HG03521 (cell line): Measurements from ENCODE around the gene SUPT6H.
A peak's percentile ranks its signal among the peaks of the same experiment; 100 is the strongest.

ENCODE experiments used
- ATAC-seq: cut with Tn5 transposase; IDR thresholded peaks from one replicate; pipeline ENCODE4 v1.9.1; 2021; ENCODE audit warnings: mild to moderate bottlenecking, moderate library complexity; ENCODE audit not compliant: unreplicated experiment

Gene SUPT6H

GRCh38 chr17:28700278-28700677, 38.3 kb downstream of the SUPT6H start:
- no peak for ATAC-seq

- ATAC-seq, result no peak
Observed at GRCh38 chr17:28700830-28701492, 39.0 kb downstream of the SUPT6H start.

- ATAC-seq, result no peak
Observed at GRCh38 chr17:28702026-28702751, 40.2 kb downstream of the SUPT6H start.

- no peak for ATAC-seq
Observed at GRCh38 chr17:28702752-28703150, 40.7 kb downstream of the SUPT6H start.

GRCh38 chr17:28703552-28704218, 41.7 kb downstream of the SUPT6H start:
- ATAC-seq, result no peak

DNA sequence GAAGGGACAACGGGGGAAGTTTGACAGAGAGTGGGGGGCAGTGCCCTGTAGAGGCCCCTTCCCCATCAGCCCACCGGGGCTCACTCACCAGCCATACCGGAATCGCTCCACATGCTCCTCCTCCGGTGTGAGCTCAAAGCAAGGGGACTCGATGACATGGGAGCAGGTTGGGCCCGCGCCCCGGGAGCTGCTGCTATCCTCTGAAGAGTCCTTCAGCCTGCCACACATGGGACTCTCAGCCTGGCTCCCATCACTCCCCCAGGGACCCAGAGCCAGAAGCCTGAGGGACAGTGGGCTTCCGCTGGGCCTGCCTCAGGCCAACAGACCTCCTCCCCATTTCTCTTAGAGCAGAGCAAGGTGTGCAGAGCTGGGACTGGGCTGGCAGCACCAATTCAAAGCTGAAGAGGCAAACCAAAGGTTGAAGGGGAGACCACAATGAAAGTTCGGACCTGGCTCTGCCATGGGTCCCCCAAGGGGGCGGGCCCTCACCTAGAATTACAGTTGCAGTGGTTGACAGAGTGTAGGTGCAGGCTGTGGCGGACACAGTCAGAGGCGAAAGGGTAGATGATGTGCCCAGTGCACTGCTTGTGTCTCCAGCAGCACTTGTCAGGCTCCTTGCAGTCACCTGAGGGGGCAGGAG, 42.3 kb downstream of the SUPT6H start:
- ATAC-seq, result no peak

GRCh38 chr17:28705074-28705659, 43.2 kb downstream of the SUPT6H start:
- ATAC-seq, result no peak

DNA sequence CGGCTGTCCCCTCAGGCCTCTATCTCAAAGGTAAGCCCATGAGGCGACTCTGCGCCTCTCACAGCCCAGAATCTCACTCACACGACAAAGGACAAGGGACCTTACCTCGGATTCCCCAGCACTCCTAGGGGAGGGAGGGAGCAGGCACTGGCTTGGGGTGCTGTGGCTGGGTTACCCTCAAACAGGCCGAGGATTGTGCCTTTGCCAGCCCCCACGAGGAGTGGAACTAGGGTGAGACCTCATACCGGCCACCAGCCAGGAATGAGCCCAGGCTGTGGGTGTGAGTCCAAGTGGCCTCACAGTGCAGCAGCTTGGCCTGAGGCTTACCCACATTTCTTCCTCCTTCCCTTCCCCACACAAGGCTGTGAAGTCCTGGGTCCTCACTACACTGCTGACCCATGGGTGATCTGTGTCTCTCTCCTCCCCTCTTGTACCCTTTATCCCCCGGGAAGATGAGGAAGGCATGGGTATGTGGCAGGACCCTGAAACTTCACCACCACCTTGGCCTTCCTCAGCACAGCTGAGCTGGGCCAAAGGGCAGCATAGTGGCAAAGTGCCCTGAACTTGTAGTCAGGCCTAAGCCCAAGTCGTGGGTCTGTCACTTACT, 43.8 kb downstream of the SUPT6H start:
- no peak for ATAC-seq

GRCh38 chr17:28706471-28707338, 44.7 kb downstream of the SUPT6H start:
- ATAC-seq, result no peak

DNA sequence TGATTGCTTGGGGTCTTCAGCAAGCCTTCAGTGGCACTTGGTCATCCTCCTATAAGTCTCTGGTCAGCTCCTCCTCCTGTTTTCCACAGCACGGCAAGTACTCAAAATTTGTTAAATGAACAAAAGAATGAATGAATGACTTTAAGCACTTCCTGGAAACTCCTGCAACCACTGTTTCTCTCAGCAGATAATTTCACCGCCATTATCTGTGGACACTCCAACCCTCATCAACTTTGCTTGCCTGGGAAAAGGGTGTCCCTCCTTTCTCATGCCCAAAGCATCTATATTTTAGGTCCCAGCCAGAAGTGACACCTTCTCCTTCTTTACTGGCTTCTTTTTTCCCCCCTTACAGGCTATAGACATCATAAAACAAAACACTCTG, 45.3 kb downstream of the SUPT6H start:
- no peak for ATAC-seq

DNA sequence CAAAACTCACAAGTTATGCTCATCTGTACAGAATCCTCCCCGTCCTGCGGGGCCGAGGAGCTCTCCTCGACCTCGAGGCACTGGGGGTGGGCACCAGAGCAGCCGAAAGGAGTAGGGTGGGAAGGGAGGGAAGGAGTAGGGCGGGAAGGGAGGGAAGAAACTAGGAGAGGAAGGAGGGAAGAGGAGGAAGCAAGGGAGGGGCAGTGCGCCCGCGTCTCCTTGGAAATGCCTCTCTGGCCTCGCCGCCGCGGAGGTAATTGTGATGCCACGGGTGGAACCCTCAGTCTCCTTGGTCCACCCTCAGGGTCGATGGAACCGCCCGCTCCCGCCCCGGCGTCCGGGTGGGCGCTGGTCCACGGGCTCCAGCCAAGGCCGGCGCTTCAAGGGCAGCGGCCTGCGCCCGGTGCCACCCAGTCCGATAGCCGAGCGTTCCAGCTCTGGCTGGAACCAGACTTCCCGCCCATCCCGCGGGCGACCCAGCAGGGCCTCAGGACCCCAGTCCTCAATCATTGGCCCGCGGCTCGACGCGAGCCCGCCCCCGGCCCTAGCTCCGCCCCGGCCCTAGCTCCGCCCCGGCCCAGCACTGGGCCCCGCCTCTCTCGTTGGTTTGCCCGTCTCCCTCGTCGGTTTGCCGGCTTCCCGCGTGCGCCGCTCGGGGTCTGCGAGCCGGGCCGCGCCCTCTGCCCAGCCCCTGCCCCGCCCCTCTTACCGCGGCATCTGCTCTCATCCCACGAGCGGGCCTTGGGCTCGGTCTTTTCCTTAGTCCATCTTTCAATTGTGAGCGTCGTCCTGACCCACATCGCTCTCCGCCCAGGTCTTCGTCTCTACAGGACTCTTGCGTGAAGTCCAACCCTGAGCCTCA, 49.1 kb downstream of the SUPT6H start:
- ATAC-seq, result peak; percentile 75

DNA sequence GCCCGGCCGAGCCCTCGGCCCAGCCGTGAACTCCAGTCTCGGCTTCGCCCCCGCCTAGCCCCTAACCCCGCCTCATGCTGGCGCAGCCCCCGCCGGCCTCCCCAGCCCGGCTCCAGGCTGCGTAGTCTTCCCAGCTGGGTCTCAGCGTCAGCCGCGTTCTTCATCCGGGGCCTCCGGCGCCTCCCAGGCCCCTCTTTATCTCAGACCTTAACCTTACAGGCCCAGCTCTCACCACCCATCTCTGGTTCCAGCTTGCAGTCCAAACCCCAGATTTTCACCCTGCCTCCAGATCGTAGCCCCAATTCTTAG, 49.7 kb downstream of the SUPT6H start, which contains the start of gene PROCA1:
TSS of gene PROCA1 (minus strand) at position 166 of the 309 bp plus-strand sequence. CDS start 228 bp downstream, outside the sequence.
- peak; percentile 13 for ATAC-seq

- ATAC-seq, result no peak
Observed at GRCh38 chr17:28712032-28712704, 50.2 kb downstream of the SUPT6H start.

GRCh38 chr17:28712705-28713415, 50.9 kb downstream of the SUPT6H start:
- ATAC-seq, result no peak

DNA sequence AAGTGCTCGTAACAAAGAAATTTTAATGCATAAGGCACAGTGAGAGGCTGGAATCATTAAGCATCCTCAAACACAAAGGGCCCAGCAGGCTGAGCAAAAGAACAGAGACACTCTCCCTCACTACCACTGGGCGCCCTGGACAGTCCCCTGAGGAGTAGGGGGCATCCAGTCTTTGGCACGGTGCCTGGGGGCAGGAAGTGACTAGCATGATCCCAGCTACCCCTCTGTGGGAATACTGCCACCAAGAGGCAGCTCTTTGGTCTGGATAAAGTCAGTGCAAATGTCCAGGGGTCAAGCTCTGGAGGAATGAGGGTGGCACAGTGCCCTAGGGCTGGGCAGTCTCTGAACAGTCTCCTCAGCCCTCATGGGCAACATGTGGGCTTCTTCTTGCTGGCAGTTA, 52.3 kb downstream of the SUPT6H start:
- no peak for ATAC-seq

DNA sequence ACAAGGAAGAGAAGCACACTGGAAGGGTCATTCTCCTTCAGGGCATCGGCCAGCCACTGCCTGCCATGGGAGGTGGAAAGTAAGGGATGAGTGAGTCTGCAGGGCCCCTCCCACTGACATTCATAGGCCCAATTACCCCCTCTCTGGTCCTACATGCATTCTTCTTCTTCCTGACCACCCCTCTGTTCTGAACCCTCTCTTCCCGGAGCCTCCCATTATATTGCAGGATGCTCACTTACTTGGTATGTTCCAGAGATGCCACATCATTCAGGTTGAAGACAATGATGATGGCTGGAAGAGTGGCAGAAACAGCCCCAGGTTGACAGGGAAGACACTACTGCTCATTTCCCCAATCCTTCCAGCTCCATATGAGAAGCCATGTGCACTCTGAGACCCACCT, 53.2 kb downstream of the SUPT6H start:
- ATAC-seq, result no peak

DNA sequence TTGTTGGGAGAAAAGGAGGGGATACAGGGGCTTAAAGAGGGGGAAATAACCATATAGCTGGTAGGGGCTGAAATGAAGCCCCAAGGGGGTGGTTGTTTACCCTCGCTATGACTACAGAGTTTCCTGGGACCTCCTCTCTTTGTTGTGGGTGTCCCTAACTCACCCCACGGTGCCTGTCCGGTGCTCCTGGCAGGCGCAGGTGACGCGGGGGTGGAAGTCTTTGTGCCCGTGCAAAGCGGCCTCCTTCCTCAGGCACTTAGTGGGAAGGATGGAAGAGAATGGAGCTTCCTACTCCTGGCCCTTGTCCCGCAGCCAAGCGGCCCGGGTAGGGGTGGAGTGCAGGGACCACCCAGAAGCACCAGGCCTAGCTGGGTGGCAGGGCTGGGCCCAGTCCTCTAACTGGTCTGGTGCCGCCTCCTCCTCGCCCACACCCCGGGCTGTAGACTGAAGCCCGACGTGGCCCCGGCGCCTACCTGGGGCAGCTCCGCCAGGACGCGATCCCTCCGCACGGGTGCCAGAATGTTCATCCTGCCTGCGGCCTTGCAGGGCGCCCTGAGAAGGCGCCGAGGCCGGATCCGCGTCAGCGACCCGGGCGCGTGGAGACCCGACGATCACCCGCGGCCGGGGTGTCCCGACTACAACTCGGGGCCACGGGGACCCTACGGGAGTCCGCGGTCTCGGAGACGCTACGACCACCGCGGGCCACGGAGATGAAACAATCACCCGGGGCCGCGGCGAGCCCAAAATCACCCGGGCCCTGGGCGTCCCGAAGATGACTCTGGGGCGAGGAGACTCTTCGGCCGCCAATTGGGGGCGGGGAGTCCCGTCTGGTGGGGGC, 55.0 kb downstream of the SUPT6H start:
- no peak for ATAC-seq
